Stimulated activated naive CD4-positive, alpha-beta T cell (primary cell): ENCODE results near the gene LRRD1.
"Not testable (repeated sequence)": the region's sequence is repeated elsewhere in the genome, so short reads cannot be mapped to it uniquely, and the experiment has no call there.

ENCODE experiments used
- DNase-seq, 6 experiments: peaks; one replicate each; lab custom pipeline; 2025; lab: John Stamatoyannopoulos, UW

LRRD1 gene

DNA sequence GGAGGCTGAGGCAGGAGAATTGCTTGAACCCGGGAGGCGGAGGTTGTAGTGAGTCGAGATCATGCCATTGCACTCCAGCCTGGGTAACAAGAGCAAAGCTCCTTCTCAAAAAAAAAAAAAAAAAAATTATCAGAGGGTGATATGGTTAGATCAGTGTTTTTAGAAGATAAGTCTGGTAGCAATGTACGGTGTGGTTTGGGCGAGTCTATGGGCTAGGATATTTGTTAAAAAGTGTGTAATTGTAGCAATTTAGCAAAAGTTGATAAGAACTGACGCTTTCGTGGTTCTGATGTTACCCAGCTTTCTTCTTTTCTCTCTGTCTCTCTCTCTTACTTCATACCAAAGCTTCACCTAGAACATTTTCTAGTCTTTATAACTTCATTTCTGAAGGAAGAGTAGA is 37.8 kb downstream of the LRRD1 start:
- DNase-seq = no peak

DNA sequence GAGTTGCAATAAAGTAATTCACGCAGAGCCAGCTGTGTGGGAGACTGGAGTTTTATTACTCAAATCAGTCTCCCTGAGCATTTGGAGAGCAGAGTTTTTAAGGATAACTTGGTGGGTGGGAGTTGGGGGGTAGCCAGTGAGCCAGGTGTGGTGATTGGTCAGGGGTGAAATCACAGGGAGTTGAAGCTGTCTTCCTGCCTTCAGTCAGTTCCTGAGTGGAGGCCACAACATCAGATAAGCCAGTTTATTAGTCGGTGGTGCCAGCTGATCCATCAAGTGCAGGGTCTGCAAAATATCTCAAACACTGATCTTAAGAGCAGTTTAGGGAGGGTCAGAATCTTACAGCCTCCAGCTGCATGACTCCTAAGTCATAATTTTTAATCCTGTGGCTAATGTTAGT is 41.4 kb downstream of the LRRD1 start:
- DNase-seq = no peak

DNA sequence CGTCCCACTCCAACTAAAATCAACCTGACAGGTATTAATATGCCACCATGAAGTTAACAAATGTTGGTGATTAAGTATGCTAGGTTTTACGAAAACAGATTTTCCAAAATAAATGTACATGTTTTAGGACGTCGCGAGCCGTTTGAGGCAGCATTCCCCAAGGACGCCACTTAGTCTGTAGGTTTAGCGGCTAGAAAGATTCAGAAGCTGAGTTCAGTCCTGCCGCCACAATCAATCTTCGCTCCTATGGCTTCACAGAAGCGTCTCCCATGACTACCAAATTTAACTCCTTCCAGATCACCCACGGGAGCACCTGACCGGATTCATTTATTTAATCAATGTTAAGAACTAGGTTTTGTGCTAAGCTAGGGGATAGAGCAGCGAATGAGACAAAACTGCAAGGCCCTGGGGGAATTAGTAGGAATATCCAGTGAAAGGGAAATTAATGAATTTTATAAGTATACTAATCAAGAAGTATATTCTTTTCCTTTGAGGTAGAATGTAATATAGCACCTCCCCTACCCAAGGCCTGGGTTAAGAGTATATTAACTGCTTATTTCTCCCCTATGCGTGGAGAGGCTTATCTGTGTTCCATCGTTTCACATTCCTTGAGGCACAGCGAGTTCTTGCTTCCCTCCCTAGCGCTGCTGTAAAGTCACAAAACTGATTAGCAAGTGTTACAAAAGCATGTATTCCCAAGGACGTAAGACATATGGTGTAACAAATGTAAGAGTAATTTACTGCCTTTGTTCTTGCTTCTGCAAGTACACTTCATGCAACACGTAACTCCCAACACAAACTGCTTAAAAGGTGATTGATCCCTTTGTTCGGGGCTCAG is 43.7 kb downstream of the LRRD1 start:
- peak in 1 of 6 experiments; percentile 25 for DNase-seq

DNA sequence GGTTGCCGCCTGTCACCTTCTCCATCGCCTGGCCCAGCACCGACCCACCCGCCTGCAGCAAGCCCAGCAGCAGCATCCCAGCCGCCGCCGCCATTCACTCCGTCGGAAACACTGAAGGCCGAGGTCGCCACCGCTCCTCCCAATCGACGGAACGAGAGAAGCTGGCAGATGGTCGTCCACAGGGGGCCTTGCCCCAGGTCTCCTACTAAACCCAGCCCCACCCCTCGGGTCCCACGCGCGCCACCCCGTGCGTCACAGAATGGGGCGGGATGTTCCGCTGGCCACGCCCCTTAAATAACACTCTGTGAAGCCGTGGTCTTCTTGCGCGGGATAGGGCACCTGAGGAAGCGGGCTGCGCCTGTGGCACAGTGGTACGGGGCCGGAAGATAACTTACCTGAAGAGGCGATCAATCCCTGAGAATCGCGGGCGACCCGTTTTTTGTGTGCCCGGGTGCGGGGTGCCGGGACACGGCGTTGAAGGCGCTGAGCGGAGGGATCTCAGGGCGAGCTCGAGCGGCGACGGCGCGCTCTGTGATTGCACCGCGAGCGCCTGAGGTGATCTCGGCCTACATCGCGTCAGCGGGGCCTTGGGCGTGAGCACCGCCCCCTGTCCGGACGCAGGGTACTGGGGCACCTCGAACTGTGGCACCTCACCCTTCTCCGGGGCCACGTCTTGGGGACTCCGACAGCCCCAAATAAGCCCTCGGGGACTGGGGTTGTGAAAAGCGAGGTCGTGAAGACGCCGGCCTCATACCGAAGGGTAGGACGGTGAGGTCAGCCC is 44.5 kb downstream of the LRRD1 start, which contains the start of gene CYP51A1:
Gene CYP51A1 (minus strand): TSS at position 207 of the 781 bp plus-strand sequence. CDS start 113 bp downstream, at position 94.
- peak; percentile 88 to 98 (median 94) for DNase-seq

DNA sequence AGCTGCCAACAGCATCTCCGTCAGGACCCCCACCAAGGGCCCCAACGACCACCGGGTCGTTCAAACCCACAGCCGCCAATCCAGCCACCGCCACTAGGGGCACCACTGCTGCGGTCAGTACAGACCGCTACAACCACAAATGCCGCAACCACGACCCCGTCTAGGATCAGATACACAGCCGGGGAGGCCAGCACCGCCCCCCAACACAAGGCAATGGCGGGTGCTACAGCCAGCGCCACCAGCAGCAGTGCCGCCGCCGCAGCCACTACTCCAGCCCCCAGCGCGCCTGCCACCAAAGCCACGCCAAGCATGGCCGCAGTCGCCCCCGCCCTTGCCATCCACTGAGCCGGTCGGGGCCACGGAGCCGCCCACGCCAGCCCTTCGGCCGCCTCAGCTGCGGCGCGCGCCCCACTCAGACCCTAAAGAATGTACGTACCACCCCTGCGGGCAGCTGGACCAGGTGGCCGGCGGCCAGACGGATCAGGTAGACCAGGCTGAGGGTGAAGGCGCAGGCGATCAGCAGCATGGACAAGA is 45.1 kb downstream of the LRRD1 start:
- DNase-seq = peak in 5 of 6 experiments; percentile 30 to 61 (median 58)

DNA sequence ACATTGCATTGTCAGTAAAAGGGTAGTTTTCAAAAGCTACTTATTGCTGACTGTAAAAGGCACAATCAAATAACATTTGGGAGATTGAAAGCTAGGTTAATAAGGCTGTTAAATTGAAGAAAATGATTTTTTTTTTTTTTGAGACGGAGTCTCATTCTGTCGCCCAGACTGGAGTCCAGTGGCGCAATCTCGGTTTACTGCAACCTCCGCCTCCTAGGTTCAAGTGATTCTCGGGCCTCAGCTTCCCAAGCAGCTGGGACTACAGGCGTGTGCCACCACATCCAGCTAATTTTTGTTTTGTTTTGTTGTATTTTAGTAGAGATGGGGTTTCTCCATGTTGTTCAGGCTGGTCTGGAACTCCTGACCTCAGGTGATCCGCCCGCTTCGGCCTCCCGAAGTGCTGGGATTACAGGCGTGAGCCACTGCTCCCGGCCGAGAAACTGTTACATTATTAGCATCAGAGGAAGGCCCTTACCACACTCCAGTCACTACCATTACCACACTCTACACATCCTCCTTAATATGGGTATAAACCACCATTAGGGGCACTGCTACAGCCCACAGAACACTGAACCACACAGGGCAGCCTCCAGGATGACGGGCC is 45.7 kb downstream of the LRRD1 start:
- DNase-seq = peak in 1 of 6 experiments; percentile 59

DNA sequence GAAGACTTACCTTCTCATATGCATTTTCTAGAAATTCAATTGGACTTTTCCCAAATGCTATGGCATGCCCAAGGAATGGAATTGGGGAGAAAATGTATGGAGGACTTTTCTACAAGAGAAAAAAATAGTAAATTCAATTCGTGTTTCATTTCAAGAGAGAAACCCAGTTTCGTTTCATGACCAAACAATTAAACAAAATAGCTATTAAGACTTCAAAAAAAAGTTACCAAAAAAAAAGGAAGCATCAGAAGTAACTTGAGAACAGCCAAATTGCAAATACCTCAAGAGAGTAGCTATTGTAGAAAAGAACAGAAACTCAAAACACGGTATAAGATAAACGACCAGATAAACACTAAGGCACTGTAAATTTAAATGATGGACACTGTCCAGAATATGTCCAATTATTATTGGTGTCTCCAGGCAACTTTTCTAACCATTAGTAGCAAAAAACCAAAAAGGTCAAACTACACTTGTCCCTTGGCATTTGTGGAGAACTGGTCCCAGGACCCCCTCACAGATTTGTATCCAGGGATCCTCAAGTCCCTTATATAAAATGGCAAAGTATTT is 47.1 kb downstream of the LRRD1 start:
- no peak for DNase-seq

DNA sequence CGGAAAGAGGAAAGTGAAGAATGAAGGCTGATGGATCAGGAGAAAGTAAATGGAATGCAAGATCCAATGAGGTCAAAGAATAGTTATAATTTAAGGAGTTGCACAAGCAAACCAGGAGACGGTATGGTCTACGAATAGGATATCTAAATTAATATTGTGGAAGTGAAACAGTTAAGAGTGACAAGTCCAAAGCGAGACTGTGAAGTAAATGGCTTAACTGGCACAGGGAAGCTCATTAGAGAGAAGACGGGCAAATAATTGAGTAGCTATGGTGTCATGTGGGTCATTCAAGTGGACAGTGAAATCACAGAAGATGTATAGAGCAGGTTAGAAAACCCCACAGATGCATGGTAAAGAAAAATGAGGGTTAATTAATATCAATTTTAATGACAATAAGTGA is 47.8 kb downstream of the LRRD1 start:
- no peak for DNase-seq

DNA sequence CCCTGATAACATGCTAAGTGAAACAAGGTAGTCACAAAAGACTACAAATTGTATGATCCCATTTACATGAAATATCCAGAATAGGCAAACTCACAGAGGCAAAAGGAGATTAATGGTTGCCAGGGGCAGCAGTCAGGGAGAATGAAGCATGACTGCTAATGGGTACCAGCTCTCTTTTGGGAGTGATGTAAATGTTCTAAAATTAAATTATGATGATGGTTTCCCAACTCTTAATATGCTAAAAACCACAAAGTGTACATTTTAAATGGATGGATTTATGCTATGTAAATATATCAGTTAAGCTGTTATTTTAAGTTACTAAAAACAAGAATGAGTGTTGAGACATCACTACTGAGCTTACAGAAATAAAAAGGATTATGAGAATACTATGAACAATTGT is 57.3 kb downstream of the LRRD1 start:
- no peak for DNase-seq

DNA sequence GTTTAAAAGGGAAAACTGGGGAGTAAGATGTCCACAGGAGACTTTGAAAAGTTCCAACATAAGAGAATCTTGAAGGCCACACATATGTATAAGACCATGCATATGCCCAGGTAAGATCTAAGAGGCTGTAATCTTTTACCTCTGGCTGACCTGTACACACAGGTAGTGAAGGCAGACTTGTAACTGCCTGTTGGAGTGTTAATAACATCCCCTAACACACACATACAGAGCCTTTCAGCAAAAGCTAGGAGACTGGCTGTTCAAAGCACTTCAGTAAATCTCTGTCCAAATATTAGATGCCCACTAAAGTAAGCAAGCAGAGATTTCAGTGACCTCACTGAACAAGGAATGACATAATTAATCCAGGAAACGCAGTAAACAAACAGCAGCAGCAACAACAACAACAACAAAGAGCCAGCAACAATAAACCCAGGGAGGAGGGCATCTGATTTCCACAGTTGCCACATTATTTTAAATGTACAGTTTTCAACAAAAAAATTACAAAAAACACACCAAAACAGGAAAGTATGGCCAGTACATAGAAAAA is 59.7 kb downstream of the LRRD1 start:
- no peak for DNase-seq

DNA sequence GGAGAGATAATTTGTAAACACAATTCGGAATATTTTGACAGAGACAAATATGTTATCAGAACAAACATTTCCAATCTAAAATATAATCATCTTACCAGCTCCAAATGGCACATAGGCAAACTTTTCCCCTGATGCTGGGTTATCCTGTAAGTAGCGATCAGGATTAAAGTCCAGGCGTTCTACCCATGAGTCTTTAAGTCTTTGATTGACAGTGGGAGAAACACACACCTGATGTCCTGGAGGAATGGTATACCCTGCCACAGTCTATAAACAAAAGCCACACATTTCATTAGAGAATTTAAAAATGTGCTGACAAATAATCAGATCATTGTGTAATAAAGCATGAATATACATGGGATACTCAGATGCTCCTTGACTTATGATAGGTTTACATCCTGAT is 62.0 kb downstream of the LRRD1 start:
- no peak for DNase-seq

DNA sequence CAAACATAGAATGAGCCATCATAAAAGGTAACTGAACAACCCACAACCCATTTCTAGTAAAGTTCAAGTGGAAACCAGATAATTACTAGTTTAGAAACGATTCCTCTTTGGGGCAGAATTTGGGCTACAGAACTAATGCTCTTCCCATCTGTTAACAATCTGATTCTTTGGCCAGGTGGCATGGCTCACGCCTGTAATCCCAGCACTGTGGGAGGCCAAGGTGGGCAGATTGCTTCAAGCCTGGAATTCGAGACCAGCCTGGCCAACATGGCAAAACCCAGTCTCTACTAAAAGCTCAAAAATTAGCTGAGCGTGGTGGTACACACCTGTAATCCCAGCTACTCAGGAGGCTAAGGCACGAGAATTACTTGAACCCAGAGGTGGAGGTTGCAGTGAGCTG is 63.1 kb downstream of the LRRD1 start:
- DNase-seq = no peak

DNA sequence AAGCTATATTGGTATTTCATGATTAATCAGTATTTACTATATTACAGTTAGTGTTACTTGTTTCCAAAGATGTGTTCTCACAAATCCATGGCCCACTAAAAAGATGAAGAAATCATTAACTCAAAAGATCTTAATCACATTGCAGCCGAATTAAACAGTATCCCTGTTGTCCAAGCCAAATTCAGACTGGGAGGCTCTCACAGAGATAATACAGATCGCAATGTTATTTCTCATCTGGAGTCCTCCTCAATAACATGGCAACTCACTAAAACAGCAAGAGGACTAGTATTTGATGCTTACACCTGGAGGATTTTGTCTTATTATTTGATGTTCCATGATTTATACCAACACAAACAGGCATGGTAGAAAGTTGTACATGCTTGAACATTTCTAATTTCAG is 68.1 kb downstream of the LRRD1 start:
- DNase-seq = no peak

DNA sequence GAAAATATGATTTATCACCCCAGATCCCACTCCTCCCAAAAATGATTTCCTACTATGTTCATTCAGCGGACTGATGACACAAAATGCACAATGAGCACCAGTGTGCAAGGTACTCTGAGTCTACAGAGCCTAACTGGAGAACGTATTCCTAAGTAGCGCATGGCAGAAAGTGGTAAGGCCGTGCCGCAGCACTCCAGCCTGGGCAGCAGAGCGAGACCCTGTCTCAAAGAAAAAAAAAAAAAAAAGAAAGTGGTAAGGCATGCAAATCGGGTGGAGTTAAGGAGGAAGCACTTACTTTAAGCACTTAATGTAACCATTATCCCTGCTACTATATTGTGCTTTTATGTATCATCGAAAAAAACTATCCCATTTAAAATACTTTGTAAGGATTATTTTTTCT is 70.1 kb downstream of the LRRD1 start:
- DNase-seq = no peak

DNA sequence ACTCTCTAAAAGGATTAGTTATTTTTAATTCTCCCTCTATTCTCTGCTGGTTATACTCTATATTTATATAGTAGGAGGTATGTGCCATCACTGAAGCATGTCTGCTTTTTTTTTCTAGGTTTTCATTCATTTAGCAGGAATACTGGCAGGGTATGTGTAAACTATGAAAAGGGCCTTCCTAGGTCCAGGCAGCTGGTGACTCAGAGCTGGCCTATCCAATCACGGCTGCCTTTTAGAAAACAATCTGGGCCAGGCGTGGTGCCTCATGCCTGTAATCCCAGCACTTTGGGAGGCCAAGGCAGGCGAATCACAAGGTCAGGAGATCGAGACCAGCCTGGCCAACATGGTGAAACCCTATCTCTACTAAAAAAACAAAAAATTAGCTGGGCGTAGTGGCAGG is 76.1 kb downstream of the LRRD1 start:
- not testable (repeated sequence) for DNase-seq

DNA sequence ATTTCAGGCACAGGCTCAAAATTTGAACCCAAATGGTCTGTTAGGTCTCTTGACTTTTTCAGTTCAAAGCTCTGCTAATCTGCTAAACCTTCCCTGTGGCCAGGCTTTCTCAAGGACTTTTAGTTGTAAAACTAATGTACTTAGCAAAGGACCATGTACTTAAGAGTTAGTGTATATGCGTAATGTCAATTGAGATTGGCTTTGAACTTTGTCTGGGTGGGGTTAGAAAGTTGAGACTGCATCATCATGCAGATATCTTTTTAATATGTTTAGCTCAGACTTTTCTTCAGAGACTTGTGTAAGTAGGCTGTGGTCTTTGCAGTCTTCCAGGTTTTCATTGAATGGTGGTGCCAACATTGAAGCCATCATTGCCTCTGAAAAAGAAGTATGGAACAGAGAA is 78.4 kb downstream of the LRRD1 start:
- no peak for DNase-seq

DNA sequence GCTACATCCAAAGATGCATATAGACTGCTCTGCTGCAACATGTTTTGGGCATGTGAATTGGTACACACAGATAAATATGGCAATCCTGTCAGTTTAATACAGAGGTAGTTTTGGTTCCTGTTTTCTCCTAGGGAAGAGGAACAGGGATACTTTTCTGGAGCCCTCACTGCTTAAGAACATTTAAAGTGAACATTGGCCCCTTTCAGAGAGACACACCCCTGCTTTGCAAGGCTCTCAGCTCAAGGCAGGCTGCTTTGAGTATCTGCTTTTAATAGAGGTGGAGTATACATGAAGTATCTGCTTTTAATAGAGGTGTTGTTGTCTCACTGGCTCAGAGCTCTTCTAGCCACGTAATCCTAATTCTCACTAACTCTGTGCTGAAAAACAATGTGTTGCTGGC is 83.6 kb downstream of the LRRD1 start:
- DNase-seq = no peak
